H1 (cell line): ENCODE results near the gene FHL2. TPM values are rescaled to one million over a fixed set of nuclear protein-coding genes. Genes with fewer than 3 reads are reported as not detected.

Experiments used
- CTCF ChIA-PET: fragments of 300-600 bp; sonication (Branson Sonifier 250); formaldehyde crosslinking; loops from one replicate; lab custom pipeline; 2021; ENCODE audit not compliant: partially characterized antibody; lab: Charles Lee
- POLR2A ChIA-PET: fragments of 300-600 bp; sonication (Branson Sonifier 250); formaldehyde crosslinking; loops from one replicate; lab custom pipeline; 2021; ENCODE audit warnings: inconsistent platforms; ENCODE audit not compliant: partially characterized antibody; lab: Charles Lee
- DNase-seq, 2 experiments: peaks; one replicate each; pipeline versions ENCODE4 v3.0.0 to v3.0.0-alpha.2; 2010 to 2022; ENCODE audit warnings: low spot score in 2 of 2, low read depth in 1 of 2, mixed read lengths in 1 of 2
- FAIRE-seq: peaks from 2 replicates; lab custom pipeline; 2011; peaks lifted over from hg19 to GRCh38; lab: Jason Lieb, UNC
- H2AFZ ChIP-seq: 2 replicates; pipeline ENCODE4 v1.8.1; 2012; ENCODE audit warnings: low read length, inconsistent platforms
- H2AK5ac ChIP-seq: 2 replicates; pipeline ENCODE4 v1.6.1; 2013; ENCODE audit warnings: low read depth, low read length
- H2BK120ac ChIP-seq: replicated peaks from 2 replicates; pipeline ENCODE3; 2013; ENCODE audit warnings: low read depth, low read length, inconsistent platforms
- H2BK12ac ChIP-seq: 2 replicates; pipeline ENCODE4 v1.6.1; 2013; ENCODE audit warnings: low read depth, low read length
- H2BK15ac ChIP-seq: 2 replicates; pipeline ENCODE4 v1.6.1; 2013; ENCODE audit warnings: low read length
- H2BK20ac ChIP-seq: 2 replicates; pipeline ENCODE4 v1.6.1; 2013; ENCODE audit warnings: low read length
- H2BK5ac ChIP-seq: 2 replicates; pipeline ENCODE4 v1.6.1; 2013; ENCODE audit warnings: low read depth, low read length
- H3K14ac ChIP-seq: 2 replicates; pipeline ENCODE4 v1.6.1; 2013; ENCODE audit warnings: inconsistent platforms; ENCODE audit not compliant: insufficient read length
- H3K18ac ChIP-seq: 2 replicates; pipeline ENCODE4 v1.6.1; 2013; ENCODE audit warnings: low read length; ENCODE audit errors: extremely low read depth
- H3K23ac ChIP-seq: 2 replicates; pipeline ENCODE4 v1.6.1; 2013; ENCODE audit warnings: inconsistent platforms; ENCODE audit not compliant: insufficient read length
- H3K23me2 ChIP-seq: 2 replicates; pipeline ENCODE4 v1.6.1; 2013; ENCODE audit warnings: low read depth, low read length
- H3K27ac ChIP-seq: 2 replicates; pipeline ENCODE4 v1.6.1; 2011; ENCODE audit warnings: low read depth, low read length, inconsistent platforms
- H3K27me3 ChIP-seq, 4 experiments: replicated peaks in 1 of 4; 1 replicate in 1 of 4; 2 replicates in 3 of 4; pipeline versions ENCODE4 v1.6.1 to v1.8.1; 2011 to 2013; ENCODE audit warnings: low read length in 3 of 4, mild to moderate bottlenecking in 3 of 4, inconsistent platforms in 2 of 4, mixed read lengths in 2 of 4, moderate library complexity in 1 of 4; ENCODE audit not compliant: control insufficient read depth in 3 of 4, insufficient read depth in 3 of 4; ENCODE audit errors: extremely low read depth in 1 of 4
- H3K36me3 ChIP-seq, 4 experiments: 2 replicates each; pipeline versions ENCODE4 v1.6.1 to v1.8.1; 2011 to 2013; ENCODE audit warnings: mild to moderate bottlenecking in 4 of 4, low read length in 3 of 4, moderate library complexity in 2 of 4, control low read depth in 1 of 4, inconsistent platforms in 1 of 4; ENCODE audit not compliant: insufficient read depth in 4 of 4, control insufficient read depth in 2 of 4
- H3K4ac ChIP-seq: replicated peaks from 2 replicates; pipeline ENCODE3; 2013; ENCODE audit warnings: low read length, low read depth, mixed read lengths, inconsistent platforms; ENCODE audit not compliant: insufficient read length
- H3K4me1 ChIP-seq, 4 experiments: replicated peaks in 1 of 4; 1 replicate in 1 of 4; 2 replicates in 3 of 4; pipeline versions ENCODE4 v1.6.1 to v1.8.1; 2011 to 2013; ENCODE audit warnings: low read length in 3 of 4, inconsistent platforms in 2 of 4, mixed read lengths in 1 of 4; ENCODE audit not compliant: insufficient read depth in 4 of 4, control insufficient read depth in 3 of 4
- H3K4me2 ChIP-seq, 2 experiments: 2 replicates each; pipeline versions ENCODE4 v1.6.1 to v1.8.1; 2011 to 2013; ENCODE audit warnings: low read depth in 2 of 2, low read length in 2 of 2, control low read depth in 1 of 2, inconsistent platforms in 1 of 2, mild to moderate bottlenecking in 1 of 2; ENCODE audit not compliant: insufficient read depth in 1 of 2
- H3K4me3 ChIP-seq, 4 experiments: fragments of 200-600, 300-600 bp in 1 of 4; sonication (generic), shearing (Covaris generic), sonication (Bioruptor Twin) in 1 of 4; 2 replicates each; pipeline versions ENCODE4 v1.5.1 to v1.8.1; 2011 to 2016; ENCODE audit warnings: low read length in 4 of 4, low read depth in 3 of 4, control low read depth in 2 of 4, inconsistent platforms in 2 of 4, mild to moderate bottlenecking in 2 of 4, mixed read lengths in 1 of 4, moderate library complexity in 1 of 4; ENCODE audit not compliant: insufficient read depth in 2 of 4; ENCODE audit errors: extremely low read depth in 1 of 4
- H3K56ac ChIP-seq: replicated peaks from 2 replicates; pipeline ENCODE3; 2013; ENCODE audit warnings: low read depth, mild to moderate bottlenecking, mixed read lengths, low read length, inconsistent platforms; ENCODE audit not compliant: insufficient read length
- H3K79me1 ChIP-seq: 2 replicates; pipeline ENCODE4 v1.6.1; 2013; ENCODE audit warnings: low read depth, low read length, control low read depth
- H3K79me2 ChIP-seq, 2 experiments: 2 replicates each; pipeline versions ENCODE4 v1.6.1 to v1.8.1; 2012 to 2013; ENCODE audit warnings: low read length in 2 of 2, mild to moderate bottlenecking in 2 of 2, inconsistent platforms in 1 of 2; ENCODE audit not compliant: insufficient read depth in 2 of 2, control insufficient read depth in 1 of 2
- H3K9ac ChIP-seq, 4 experiments: replicated peaks in 1 of 4; 1 replicate in 1 of 4; 2 replicates in 3 of 4; pipeline versions ENCODE4 v1.6.1 to v1.8.1; 2011 to 2013; ENCODE audit warnings: low read depth in 3 of 4, low read length in 3 of 4, control low read depth in 2 of 4, mild to moderate bottlenecking in 2 of 4, moderate library complexity in 2 of 4, inconsistent platforms in 1 of 4; ENCODE audit errors: extremely low read depth in 1 of 4
- H3K9me3 ChIP-seq, 2 experiments: 2 replicates each; pipeline versions ENCODE4 v1.6.1 to v1.8.1; 2012 to 2013; ENCODE audit warnings: mild to moderate bottlenecking in 2 of 2, moderate library complexity in 2 of 2, control low read depth in 1 of 2, inconsistent platforms in 1 of 2, low read depth in 1 of 2, low read length in 1 of 2, mixed read lengths in 1 of 2; ENCODE audit not compliant: insufficient read depth in 2 of 2
- H4K20me1 ChIP-seq, 2 experiments: replicated peaks in 1 of 2; 2 replicates each; pipeline versions ENCODE3 to v1.8.1; 2011 to 2013; ENCODE audit warnings: inconsistent platforms in 2 of 2, low read length in 2 of 2, mild to moderate bottlenecking in 1 of 2; ENCODE audit not compliant: insufficient read depth in 2 of 2, control insufficient read depth in 1 of 2
- H4K5ac ChIP-seq: 2 replicates; pipeline ENCODE4 v1.6.1; 2013; ENCODE audit warnings: low read length, low read depth, mixed read lengths, inconsistent platforms; ENCODE audit not compliant: insufficient read length
- H4K8ac ChIP-seq: 2 replicates; pipeline ENCODE4 v1.8.0; 2013; ENCODE audit warnings: mild to moderate bottlenecking, moderate library complexity, low read length, inconsistent platforms; ENCODE audit not compliant: insufficient read depth; ENCODE audit errors: extremely low read depth
- H4K91ac ChIP-seq: replicated peaks from 2 replicates; pipeline ENCODE3; 2013; ENCODE audit warnings: low read length, mixed read lengths, inconsistent platforms; ENCODE audit not compliant: insufficient read length
- CHD1 ChIP-seq: IDR thresholded peaks from 2 replicates; pipeline ENCODE4 v1.6.1; 2012; ENCODE audit warnings: low read depth, low read length, improper control_type of control experiment
- CTCF ChIP-seq, 3 experiments: IDR thresholded peaks; 1 replicate in 2 of 3; 2 replicates in 1 of 3; pipeline versions ENCODE4 v1.5.1 to v1.6.1; 2011; ENCODE audit warnings: low read length in 3 of 3, mild to moderate bottlenecking in 3 of 3, inconsistent platforms in 2 of 3, low read depth in 1 of 3, moderate library complexity in 1 of 3; ENCODE audit not compliant: insufficient read depth in 1 of 3; ENCODE audit errors: control extremely low read depth in 1 of 3
- E2F6 ChIP-seq: IDR thresholded peaks from 2 replicates; pipeline ENCODE4 v1.6.1; 2012; ENCODE audit warnings: inconsistent platforms
- RXRA ChIP-seq: IDR thresholded peaks from 2 replicates; pipeline ENCODE4 v1.6.1; 2011; ENCODE audit warnings: low read depth, mild to moderate bottlenecking, low read length, moderate library complexity; ENCODE audit not compliant: insufficient read depth
- SIN3A ChIP-seq, 2 experiments: IDR thresholded peaks in 1 of 2; conservative IDR thresholded peaks in 1 of 2; 2 replicates each; pipeline ENCODE4 v1.6.1; 2011 to 2012; ENCODE audit warnings: low read length in 2 of 2, improper control_type of control experiment in 1 of 2, low read depth in 1 of 2, mild to moderate bottlenecking in 1 of 2
- SIRT6 ChIP-seq: IDR thresholded peaks from one replicate; pipeline ENCODE4 v1.7.1; 2012; ENCODE audit warnings: low read length, inconsistent platforms
- WGBS, 2 experiments: shearing (Covaris generic) in 1 of 2; methylation state at CpG; one replicate each; pipeline versions ENCODE4 v1.1.6 to v1.1.7; 2013 to 2015; ENCODE audit warnings: low lambda C conversion rate in 2 of 2, mixed read lengths in 2 of 2, inconsistent platforms in 1 of 2, low coverage in 1 of 2, missing lambda C conversion rate in 1 of 2; ENCODE audit not compliant: insufficient replicate concordance in 2 of 2, insufficient coverage in 1 of 2, insufficient read length in 1 of 2; ENCODE audit errors: extremely low coverage in 1 of 2, missing lambda C conversion rate in 1 of 2; 5-methylcytosine and 5-hydroxymethylcytosine counted together
- polyA plus RNA-seq, 7 experiments: library from polyadenylated mRNA; depleted of rRNA in 3 of 7; stranded (reverse) in 5 of 7; unstranded in 2 of 7; fragments of >200 nt in 5 of 7; fragments of 200-250 nt in 2 of 7; gene quantifications; 1 replicate in 5 of 7; 2 replicates in 1 of 7; 4 replicates in 1 of 7; pipeline versions ENCODE4 v1.2.1 to v1.2.3, GENCODE V29; 2011 to 2013; ENCODE audit warnings: missing spikeins in 2 of 7, mixed read lengths in 2 of 7
- total RNA-seq: library from RNA; stranded (reverse); fragmentation: NEBNext Ultra II Directional; extraction: Animal tissue kit (Norgen Biotek cat#: 25700); gene quantifications from 2 replicates; pipeline ENCODE4 v1.2.1, GENCODE V29; 2021

Gene FHL2
- total and polyA plus RNA-seq, 2 of the 8 experiments (the other 6 are each of a cell fraction or from before 2014, with no cell fraction given), result 33.2 to 64.3 TPM

GRCh38 chr2:105403783-105404698 is 5.2 kb upstream of the FHL2 start:
- H2BK12ac ChIP-seq, result peak overlapping the region; percentile 1; the same call in 1 of the 2 replicates
- no peak overlapping the region for H4K5ac ChIP-seq
- H3K4me3 ChIP-seq, result no peak overlapping the region
- H2AFZ ChIP-seq, result peak overlapping the region; percentile 73
- no peak for FAIRE-seq
- H3K9ac ChIP-seq, result no peak overlapping the region
- peaks cover 5 to 6% of the 10 kb centered on the region in 2 experiments; a peak in 1 of 4 replicates for H3K9me3 ChIP-seq
- H3K4me2 ChIP-seq, result no peak overlapping the region
- ChIA-PET POLR2A (interaction anchor here (0.6 to 1.9 kb wide), 8 partner anchors 9 to 169 kb away, joined by 3 to 6 read pairs (median 3); partner anchors contain the start of gene TGFBRAP1), CTCF (interaction anchor here (0.7 to 2.8 kb wide), 22 partner anchors 9 to 515 kb away, joined by 3 to 16 read pairs (median 3); no protein-coding TSS in a partner anchor)
- H3K79me1 ChIP-seq, result no peaks in the 10 kb centered on the region
- DNase-seq, result no peak
- no peaks in the 10 kb centered on the region for H3K36me3 ChIP-seq
- no peak overlapping the region for H2AK5ac ChIP-seq
- H3K4me1 ChIP-seq, result peaks cover 0 to 6% (median 2%) of the 10 kb centered on the region in 4 experiments; a peak in 5 of 7 replicates
- whole genome bisulfite sequencing, 2 experiments, result 69% methylated on average over 14 of the region's 14 CpGs; no CpG with 5 or more reads in 1 of the 2 experiments
- peaks cover 3% of the 10 kb centered on the region; the same call in 1 of the 2 replicates for H3K23me2 ChIP-seq
- H4K20me1 ChIP-seq, result no peaks in the 10 kb centered on the region
- no peak overlapping the region for H3K56ac ChIP-seq
- H3K4ac ChIP-seq, result no peak overlapping the region
- H3K23ac ChIP-seq, result no peak overlapping the region
- no peak overlapping the region; the same call in 1 of the 2 replicates for H3K18ac ChIP-seq
- no peak overlapping the region for H3K14ac ChIP-seq
- no peak overlapping the region; the same call in 1 of the 2 replicates for H2BK20ac ChIP-seq
- H2BK120ac ChIP-seq, result peak overlapping the region; percentile 61
- peak overlapping the region; percentile 72; the same call in 1 of the 2 replicates for H2BK5ac ChIP-seq
- H4K91ac ChIP-seq, result peak overlapping the region; percentile 7
- H2BK15ac ChIP-seq, result no peak overlapping the region
- peaks cover 7 to 12% (median 11%) of the 10 kb centered on the region in 4 experiments for H3K27me3 ChIP-seq
- H3K27ac ChIP-seq, result no peak overlapping the region
- no peaks in the 10 kb centered on the region for H3K79me2 ChIP-seq
- H4K8ac ChIP-seq, result no peak overlapping the region
- TF ChIP-seq CTCF (IDR thresholded peaks at IDR 0.05; ENCODE audit: control extremely low read depth in 1 of 3, insufficient read depth in 1 of 3, low read depth in 1 of 3, low read length in 3 of 3) (peak; percentile 26 to 65 (median 48)), E2F6 (no peak), SIRT6 (no peak), SIN3A (conservative IDR thresholded peaks at IDR 0.05 in 1 of 2, IDR thresholded peaks at IDR 0.05 in 1 of 2; ENCODE audit: low read depth in 1 of 2, low read length in 2 of 2) (no peak), RXRA (no peak), CHD1 (no peak)
